ENCODE data around the gene SWT1. TPM values are rescaled to one million over a fixed set of nuclear protein-coding genes. Genes with fewer than 3 reads are reported as not detected.
A peak's percentile ranks its signal among the peaks of the same experiment; 100 is the strongest.

The SWT1 gene
- total RNA-seq, 1 experiment from 2014 or later = 2.1 TPM

DNA sequence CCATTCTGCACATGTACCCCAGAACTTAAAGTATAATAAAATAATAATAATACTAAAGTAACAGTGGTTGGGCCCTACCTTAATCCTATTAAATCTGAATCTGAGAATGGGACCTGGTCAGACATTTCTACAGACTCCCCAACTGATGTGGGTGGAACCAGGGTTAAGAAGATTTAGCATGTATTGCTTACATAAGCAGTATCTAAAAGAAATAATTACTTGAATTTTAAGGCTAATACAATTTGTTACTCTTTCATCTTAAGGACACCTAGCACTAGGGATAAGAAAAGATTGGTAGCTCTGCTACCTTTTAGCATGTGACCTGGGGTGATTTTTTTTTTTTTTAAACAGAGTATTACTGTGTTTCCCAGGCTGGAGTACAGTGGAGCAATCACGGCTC, 80.7 kb downstream of the SWT1 start:
- ChIA-PET CTCF (no interaction called here), POLR2A (no interaction called here)
- Histone ChIP-seq H3K27me3 (ENCODE audit: control insufficient read depth, insufficient read depth, low read length) (no peaks in the 10 kb centered on the region), H3K4me3 (ENCODE audit: low read depth in 2 of 2, low read length in 2 of 2) (no peak overlapping the region), H3K9me3 (ENCODE audit: control insufficient read depth, insufficient read depth, low read depth, low read length) (no peaks in the 10 kb centered on the region), H3K36me3 (ENCODE audit: control insufficient read depth, insufficient read depth, low read length) (no peaks in the 10 kb centered on the region), H3K4me1 (ENCODE audit: control insufficient read depth, insufficient read depth, low read length) (no peaks in the 10 kb centered on the region), H3K27ac (ENCODE audit: low read length) (no peak overlapping the region)
- no peak for TF ChIP-seq TCF7L2 (IDR thresholded peaks at IDR 0.05; ENCODE audit: low read depth, low read length)
- no peak for TF ChIP-seq POLR2AphosphoS5 (IDR thresholded peaks at IDR 0.05; ENCODE audit: low read depth, low read length)
- TF ChIP-seq, protein P1, sequence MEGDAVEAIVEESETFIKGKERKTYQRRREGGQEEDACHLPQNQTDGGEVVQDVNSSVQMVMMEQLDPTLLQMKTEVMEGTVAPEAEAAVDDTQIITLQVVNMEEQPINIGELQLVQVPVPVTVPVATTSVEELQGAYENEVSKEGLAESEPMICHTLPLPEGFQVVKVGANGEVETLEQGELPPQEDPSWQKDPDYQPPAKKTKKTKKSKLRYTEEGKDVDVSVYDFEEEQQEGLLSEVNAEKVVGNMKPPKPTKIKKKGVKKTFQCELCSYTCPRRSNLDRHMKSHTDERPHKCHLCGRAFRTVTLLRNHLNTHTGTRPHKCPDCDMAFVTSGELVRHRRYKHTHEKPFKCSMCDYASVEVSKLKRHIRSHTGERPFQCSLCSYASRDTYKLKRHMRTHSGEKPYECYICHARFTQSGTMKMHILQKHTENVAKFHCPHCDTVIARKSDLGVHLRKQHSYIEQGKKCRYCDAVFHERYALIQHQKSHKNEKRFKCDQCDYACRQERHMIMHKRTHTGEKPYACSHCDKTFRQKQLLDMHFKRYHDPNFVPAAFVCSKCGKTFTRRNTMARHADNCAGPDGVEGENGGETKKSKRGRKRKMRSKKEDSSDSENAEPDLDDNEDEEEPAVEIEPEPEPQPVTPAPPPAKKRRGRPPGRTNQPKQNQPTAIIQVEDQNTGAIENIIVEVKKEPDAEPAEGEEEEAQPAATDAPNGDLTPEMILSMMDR (IDR thresholded peaks at IDR 0.05) = no peak
- no peak for TF ChIP-seq SIN3A (IDR thresholded peaks at IDR 0.05; ENCODE audit: borderline replicate concordance, insufficient read depth, low read depth, low read length)
- TF ChIP-seq, protein P2, sequence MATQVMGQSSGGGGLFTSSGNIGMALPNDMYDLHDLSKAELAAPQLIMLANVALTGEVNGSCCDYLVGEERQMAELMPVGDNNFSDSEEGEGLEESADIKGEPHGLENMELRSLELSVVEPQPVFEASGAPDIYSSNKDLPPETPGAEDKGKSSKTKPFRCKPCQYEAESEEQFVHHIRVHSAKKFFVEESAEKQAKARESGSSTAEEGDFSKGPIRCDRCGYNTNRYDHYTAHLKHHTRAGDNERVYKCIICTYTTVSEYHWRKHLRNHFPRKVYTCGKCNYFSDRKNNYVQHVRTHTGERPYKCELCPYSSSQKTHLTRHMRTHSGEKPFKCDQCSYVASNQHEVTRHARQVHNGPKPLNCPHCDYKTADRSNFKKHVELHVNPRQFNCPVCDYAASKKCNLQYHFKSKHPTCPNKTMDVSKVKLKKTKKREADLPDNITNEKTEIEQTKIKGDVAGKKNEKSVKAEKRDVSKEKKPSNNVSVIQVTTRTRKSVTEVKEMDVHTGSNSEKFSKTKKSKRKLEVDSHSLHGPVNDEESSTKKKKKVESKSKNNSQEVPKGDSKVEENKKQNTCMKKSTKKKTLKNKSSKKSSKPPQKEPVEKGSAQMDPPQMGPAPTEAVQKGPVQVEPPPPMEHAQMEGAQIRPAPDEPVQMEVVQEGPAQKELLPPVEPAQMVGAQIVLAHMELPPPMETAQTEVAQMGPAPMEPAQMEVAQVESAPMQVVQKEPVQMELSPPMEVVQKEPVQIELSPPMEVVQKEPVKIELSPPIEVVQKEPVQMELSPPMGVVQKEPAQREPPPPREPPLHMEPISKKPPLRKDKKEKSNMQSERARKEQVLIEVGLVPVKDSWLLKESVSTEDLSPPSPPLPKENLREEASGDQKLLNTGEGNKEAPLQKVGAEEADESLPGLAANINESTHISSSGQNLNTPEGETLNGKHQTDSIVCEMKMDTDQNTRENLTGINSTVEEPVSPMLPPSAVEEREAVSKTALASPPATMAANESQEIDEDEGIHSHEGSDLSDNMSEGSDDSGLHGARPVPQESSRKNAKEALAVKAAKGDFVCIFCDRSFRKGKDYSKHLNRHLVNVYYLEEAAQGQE (IDR thresholded peaks at IDR 0.05; ENCODE audit: insufficient read depth in 1 of 2, low read depth in 2 of 2, low read length in 1 of 2) = no peak
- intact Hi-C loops (cut with micrococcal nuclease; ENCODE audit: unreplicated experiment) (no loop called here), in situ Hi-C loops (cut with HindIII; ENCODE audit: low pct_unique_long_range_greater_than_20kb, low sequenced_read_pairs) (no loop called here)
- ATAC-seq (no peak), DNase-seq (ENCODE audit: low read depth, low spot score) (no peak)
- no TSS peak for BruUV-seq (replicated peaks)

DNA sequence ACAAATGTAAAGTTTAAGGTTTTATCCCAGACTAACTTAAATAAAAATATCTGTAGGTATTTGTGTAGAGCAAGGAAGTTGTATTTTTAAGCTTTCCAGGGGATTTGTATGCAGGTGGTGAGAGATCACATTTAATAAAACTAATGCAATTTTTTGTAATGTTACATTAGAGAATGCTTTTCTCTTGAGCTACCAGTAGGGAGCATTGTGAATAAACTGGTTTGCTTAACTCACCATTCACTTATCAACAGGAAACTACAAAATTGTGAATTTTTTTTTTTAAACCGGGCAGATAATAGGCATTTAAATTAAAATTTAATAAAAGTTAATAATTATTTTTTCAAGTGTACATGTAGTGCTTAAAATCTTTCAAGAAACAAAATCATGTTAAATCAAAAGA, 81.5 kb downstream of the SWT1 start:
- H3K9me3 ChIP-seq (ENCODE audit: control insufficient read depth, insufficient read depth, low read depth, low read length) = no peaks in the 10 kb centered on the region
- TF ChIP-seq POLR2AphosphoS5 (IDR thresholded peaks at IDR 0.05; ENCODE audit: low read depth, low read length) = no peak
- TF ChIP-seq, protein P1 (IDR thresholded peaks at IDR 0.05) = peak; percentile 46; the same call in 1 of the 2 replicates
- in situ Hi-C loops (cut with HindIII; ENCODE audit: low pct_unique_long_range_greater_than_20kb, low sequenced_read_pairs) = no loop called here
- no peak for DNase-seq (ENCODE audit: low read depth, low spot score)
- no peaks in the 10 kb centered on the region for H3K4me1 ChIP-seq (ENCODE audit: control insufficient read depth, insufficient read depth, low read length)
- no peak for ATAC-seq
- H3K36me3 ChIP-seq (ENCODE audit: control insufficient read depth, insufficient read depth, low read length) = no peaks in the 10 kb centered on the region
- H3K4me3 ChIP-seq (ENCODE audit: low read depth in 2 of 2, low read length in 2 of 2) = no peak overlapping the region
- no TSS peak for BruUV-seq (replicated peaks)
- intact Hi-C loops (cut with micrococcal nuclease; ENCODE audit: unreplicated experiment) = no loop called here
- ChIA-PET CTCF (no interaction called here), POLR2A (no interaction called here)
- no peaks in the 10 kb centered on the region for H3K27me3 ChIP-seq (ENCODE audit: control insufficient read depth, insufficient read depth, low read length)
- H3K27ac ChIP-seq (ENCODE audit: low read length) = no peak overlapping the region

Measured in Panc1 (cell line).